BJ (cell line): ENCODE measurements around the gene MYO9B. TPM values are rescaled to one million over a fixed set of nuclear protein-coding genes. Genes with fewer than 3 reads are reported as not detected.
"Not testable (repeated sequence)": the region's sequence is repeated elsewhere in the genome, so short reads cannot be mapped to it uniquely, and the experiment has no call there.

ENCODE experiments used
- CTCF ChIA-PET: fragments of 350-600 bp; formaldehyde crosslinking; extraction: SDS; loops from one replicate; lab custom pipeline; 2021; ENCODE audit warnings: antibody characterized with exemption, inconsistent platforms; lab: Yijun Ruan, JAX
- POLR2A ChIA-PET: fragments of 300-600 bp; sonication (Branson Sonifier 250); formaldehyde crosslinking; extraction: SDS; loops from one replicate; lab custom pipeline; 2021; ENCODE audit warnings: antibody characterized with exemption; lab: Charles Lee
- DNase-seq: peaks from one replicate; pipeline ENCODE4 v3.0.0-alpha.2; 2011; ENCODE audit warnings: low read depth
- H3K27me3 ChIP-seq: 2 replicates; pipeline ENCODE4 v1.6.0; 2011; ENCODE audit warnings: low read length; ENCODE audit not compliant: control insufficient read depth, insufficient read depth
- H3K36me3 ChIP-seq: 2 replicates; pipeline ENCODE4 v1.5.1; 2011; ENCODE audit warnings: low read length; ENCODE audit not compliant: control insufficient read depth, insufficient read depth
- H3K4me3 ChIP-seq: 2 replicates; pipeline ENCODE4 v1.5.1; 2011; ENCODE audit warnings: low read depth, mild to moderate bottlenecking, control low read depth, low read length
- CTCF ChIP-seq: IDR thresholded peaks from 2 replicates; pipeline ENCODE4 v1.5.1; 2011; ENCODE audit warnings: low read depth, mild to moderate bottlenecking, control low read depth, inconsistent platforms, low read length, moderate library complexity; ENCODE audit not compliant: insufficient read depth
- polyA plus RNA-seq: library from polyadenylated mRNA; depleted of rRNA; stranded (reverse); fragments of >200 nt; gene quantifications from 2 replicates; pipeline ENCODE4 v1.2.3, GENCODE V29; 2011

Gene MYO9B
- polyA plus RNA-seq, 1 experiment: 40.8 TPM

GRCh38 chr19:17159466-17160393 is 84.2 kb downstream of the MYO9B start:
- no peak for DNase-seq
- no peaks in the 10 kb centered on the region for H3K27me3 ChIP-seq
- TF ChIP-seq CTCF: no peak
- H3K4me3 ChIP-seq: no peak overlapping the region
- H3K36me3 ChIP-seq: peaks cover 49% of the 10 kb centered on the region
- CTCF ChIA-PET: interaction anchor here (0.6 to 1.4 kb wide), 2 partner anchors 9 to 414 kb away, joined by 4 to 5 read pairs; no protein-coding TSS in a partner anchor
- POLR2A ChIA-PET: no interaction called here

GRCh38 chr19:17160908-17161307 is 85.3 kb downstream of the MYO9B start:
- no peaks in the 10 kb centered on the region for H3K27me3 ChIP-seq
- peaks cover 46% of the 10 kb centered on the region for H3K36me3 ChIP-seq
- H3K4me3 ChIP-seq: no peak overlapping the region
- ChIA-PET POLR2A (no interaction called here), CTCF (no interaction called here)
- no peak for TF ChIP-seq CTCF
- no peak for DNase-seq

- POLR2A ChIA-PET, H3K4me3 ChIP-seq, DNase-seq, H3K27me3 ChIP-seq, CTCF ChIA-PET: not testable (repeated sequence)
- H3K36me3 ChIP-seq: peaks cover 38% of the 10 kb centered on the region
These were observed 86.6 kb downstream of the MYO9B start for GRCh38 chr19:17162131-17162530.

- no peak for DNase-seq
- Histone ChIP-seq H3K4me3 (no peak overlapping the region), H3K27me3 (no peaks in the 10 kb centered on the region), H3K36me3 (peaks cover 38% of the 10 kb centered on the region)
- TF ChIP-seq CTCF: no peak
- CTCF ChIA-PET: no interaction called here
- POLR2A ChIA-PET: no interaction called here
These were observed 87.0 kb downstream of the MYO9B start for GRCh38 chr19:17162580-17162979.

GRCh38 chr19:17163652-17164051 is 88.1 kb downstream of the MYO9B start:
- Histone ChIP-seq H3K36me3 (peaks cover 38% of the 10 kb centered on the region), H3K4me3 (no peak overlapping the region), H3K27me3 (no peaks in the 10 kb centered on the region)
- DNase-seq: no peak
- no peak for TF ChIP-seq CTCF
- CTCF ChIA-PET: interaction anchor here (0.6 to 1.1 kb wide), 3 partner anchors 75 to 449 kb away, joined by 3 to 4 read pairs (median 3); partner anchors contain the start of gene HAUS8
- POLR2A ChIA-PET: interaction anchor here (0.6 kb wide), 1 partner anchor 104 kb away, joined by 3 read pairs; no protein-coding TSS in a partner anchor
